Stromal cell of bone marrow (primary cell): Measurements from ENCODE around the gene CDC42BPB.
"Not testable (repeated sequence)": the region's sequence is repeated elsewhere in the genome, so short reads cannot be mapped to it uniquely, and the experiment has no call there.

Source experiments
- DNase-seq: peaks from one replicate; pipeline ENCODE4 v3.0.0-alpha.2; 2012; ENCODE audit warnings: low read depth

CDC42BPB gene

DNA sequence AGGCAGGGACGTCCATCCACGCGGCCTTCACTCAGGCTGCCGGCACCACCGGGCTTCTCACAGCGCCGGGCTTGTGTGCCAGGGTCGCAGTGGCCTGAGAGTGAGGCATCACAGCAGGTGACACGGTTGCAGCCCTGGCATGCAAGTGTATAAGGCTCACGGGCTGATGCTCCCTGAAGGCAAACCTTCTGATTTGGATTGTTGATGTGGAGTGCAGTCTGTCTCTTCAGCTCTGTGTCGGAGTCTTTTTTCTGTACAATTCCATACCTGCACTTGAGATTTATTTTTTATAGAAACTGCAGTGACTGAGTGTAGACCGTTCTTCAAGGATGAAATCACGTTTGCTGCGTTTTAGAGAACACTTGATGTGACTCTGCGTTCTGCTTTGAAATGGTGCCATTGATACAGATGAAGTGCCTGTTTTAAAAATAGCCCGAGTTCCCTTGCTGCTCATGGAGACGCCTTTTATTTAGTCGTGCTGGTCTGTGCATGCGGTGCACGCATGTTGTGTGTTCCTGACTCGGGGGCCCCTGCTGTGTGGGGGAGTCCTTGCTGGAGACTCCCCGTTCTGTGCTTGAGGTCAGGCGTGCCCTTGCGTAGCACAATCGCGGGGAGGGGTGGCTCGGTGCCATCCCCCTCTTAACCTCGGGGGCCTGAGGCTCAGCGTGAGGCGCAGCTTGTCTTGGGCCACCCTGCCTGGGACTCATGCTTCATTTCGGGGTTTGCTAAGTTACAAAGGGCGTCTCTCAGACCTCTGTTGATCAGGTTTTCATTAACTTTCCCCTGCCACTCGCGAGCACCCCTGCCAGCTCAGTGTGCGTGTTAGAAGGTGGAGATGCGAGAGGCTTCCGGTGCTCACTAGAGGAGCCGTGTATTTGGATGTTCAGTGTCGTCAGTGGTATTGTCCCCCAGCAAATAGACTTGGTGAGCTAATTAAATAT, 156.4 kb downstream of the CDC42BPB start:
- no peak for DNase-seq

DNA sequence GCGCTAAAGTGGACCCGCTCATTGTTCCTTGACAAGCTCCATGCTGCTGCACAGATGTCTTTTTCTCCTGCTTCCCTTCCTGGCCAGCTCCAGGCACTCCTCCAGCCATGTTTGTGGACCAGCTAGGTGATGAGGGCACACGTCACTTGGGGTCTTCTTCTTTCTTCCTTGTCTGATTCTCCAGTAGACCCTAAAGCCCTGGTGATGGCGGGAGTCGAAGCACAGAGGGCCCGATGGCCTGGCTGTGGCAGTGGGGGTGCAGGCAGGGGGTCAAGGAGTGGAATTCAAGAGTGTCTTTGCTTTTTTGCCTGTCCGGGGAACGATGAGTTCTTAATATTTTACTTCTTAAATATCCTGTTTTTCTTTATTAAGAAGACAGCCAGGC, 157.8 kb downstream of the CDC42BPB start:
- DNase-seq = no peak

- no peak for DNase-seq
Measured at GRCh38 chr14:102898776-102899515, 158.4 kb downstream of the CDC42BPB start.

DNA sequence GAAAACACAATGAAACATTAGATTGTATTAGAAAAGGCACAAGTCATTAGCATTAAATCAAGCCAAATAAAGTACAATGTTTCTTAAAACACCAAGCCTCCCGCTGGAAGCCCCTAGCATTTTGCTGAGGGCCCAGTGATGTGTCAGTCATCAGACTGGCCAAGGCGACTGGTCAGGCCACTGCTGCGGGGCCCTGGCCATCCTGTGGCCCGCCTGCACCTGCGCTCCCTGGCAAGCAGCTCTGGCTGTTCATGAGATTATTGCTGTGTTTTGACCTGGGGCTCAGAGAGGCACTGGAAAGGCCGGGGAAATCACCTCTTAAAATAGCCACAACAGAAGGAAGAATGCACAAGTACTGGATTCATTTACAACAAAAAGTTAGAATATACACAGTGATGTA, 159.1 kb downstream of the CDC42BPB start:
- no peak for DNase-seq

- no peak for DNase-seq
Measured at GRCh38 chr14:102897299-102898027, 159.9 kb downstream of the CDC42BPB start.

GRCh38 chr14:102896735-102897134, 160.6 kb downstream of the CDC42BPB start:
- DNase-seq = not testable (repeated sequence)

GRCh38 chr14:102893452-102893851, 163.9 kb downstream of the CDC42BPB start:
- peak; percentile 91 for DNase-seq

DNA sequence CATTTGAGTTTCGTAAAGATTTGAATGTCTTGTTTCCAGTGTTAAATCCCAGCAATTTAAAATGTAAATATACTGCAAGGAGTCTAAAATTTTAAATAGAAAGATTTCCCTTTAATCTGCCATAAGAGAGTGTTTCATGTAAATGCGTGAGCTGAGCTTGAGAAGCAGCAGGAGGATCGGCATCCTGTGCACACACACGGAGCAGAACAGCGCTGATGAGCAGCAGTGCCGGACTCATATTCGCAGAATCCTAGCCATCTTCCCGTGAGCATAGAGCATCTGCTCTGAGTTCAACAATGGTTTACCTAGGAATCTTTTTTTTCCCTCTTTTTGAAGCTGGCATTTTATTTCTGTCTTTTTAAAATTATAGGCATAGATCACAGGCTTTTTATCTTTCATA, 164.7 kb downstream of the CDC42BPB start:
- no peak for DNase-seq

DNA sequence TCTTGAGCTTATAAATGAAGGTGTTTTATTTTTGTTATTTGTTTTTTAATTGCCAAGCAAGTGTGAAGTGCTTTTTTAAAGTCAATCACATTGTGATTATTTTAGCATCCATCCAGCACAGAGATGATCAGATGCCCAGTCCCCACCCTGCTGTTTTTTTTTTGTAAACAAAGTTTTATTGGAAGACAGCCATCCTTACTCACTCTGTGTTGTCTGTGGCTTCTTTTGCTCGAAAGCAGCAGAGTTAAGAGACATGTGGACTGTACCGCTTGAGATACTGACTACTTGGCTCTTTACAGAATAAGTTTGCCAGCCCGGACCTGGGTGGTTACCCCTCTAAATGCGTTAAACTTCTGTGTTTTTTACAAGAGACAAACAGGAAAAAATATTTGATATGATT, 165.8 kb downstream of the CDC42BPB start:
- peak; percentile 51 for DNase-seq

DNA sequence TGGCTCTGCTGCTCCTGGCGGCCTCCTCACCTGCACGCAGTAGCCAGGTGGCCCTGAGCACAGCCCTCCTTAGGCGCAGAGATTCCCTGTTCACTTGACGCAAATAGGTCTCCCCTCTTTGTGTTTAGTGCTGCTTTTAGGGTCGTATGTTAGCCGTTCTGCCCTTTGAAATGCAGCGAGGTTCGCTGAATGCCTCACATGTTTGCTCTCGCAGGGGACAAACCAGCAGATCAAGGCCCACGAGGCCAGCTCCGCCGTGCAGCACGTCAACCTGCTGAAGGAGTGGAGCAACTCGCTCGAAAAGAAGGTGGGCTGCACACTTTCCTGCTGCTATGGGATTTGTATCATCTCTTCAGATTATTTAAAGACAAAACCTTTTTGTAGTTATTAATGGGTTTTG, 166.2 kb downstream of the CDC42BPB start:
- DNase-seq = no peak

DNA sequence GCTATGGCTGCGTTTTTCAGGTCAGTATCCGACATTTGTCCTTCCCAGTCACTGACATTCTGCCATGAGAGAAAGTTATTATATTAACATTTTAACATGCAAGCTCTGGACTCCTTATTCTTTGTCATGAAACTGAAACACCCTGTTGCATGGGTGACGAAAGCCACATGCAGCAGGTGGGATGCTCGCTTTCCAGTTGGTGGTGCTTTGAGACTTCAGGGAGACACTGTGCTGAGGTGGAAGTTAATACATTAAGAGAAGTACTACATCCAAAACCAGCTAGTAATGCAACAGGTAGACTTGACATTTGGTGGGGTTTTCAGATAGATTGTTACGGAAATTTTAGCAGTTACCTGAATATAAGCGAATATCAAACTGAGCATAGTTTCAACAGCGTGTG, 167.7 kb downstream of the CDC42BPB start:
- DNase-seq = no peak

DNA sequence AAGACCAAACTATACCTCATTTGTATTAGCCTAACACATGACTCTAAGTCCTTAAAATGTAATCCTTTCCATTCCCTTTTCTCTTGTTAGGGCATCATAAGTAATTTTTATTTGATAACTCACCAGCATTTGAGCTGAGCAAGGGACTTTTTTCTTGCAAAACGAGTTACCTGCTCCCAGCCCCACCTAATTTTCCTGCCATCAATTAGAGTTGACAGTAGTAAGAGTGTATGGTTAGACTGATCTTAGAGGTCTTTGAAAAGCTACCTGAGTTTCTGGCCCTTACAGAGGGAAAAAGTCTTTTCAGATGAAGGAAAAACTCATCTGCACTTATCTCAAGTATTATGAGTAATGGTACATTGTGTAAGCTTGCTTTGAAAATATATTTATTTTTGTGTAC, 168.6 kb downstream of the CDC42BPB start:
- DNase-seq = no peak

GRCh38 chr14:102885737-102886447, 171.5 kb downstream of the CDC42BPB start:
- DNase-seq = no peak

- no peak for DNase-seq
Measured at GRCh38 chr14:102883554-102883953, 173.8 kb downstream of the CDC42BPB start.

DNA sequence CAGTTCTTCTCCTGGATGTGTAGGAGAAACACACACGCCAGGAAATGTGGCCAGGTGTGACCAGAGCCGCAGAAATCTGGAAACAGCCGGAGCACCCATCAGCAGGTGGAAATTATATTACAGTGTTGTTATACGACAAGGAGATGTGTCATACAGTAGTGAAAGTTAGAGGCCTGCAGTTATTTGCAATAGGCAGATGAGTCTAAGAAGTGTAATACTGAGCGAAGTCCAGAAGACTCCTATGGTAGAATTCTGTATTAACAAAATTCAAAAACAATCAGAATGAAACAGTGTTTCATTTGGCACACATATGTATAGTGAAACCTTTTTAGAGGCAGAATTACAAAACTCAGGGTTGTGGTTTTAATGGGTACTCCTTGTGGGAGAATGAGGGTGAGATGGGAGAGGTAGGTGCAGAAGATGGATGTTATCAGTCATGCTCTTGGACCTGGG, 174.2 kb downstream of the CDC42BPB start:
- no peak for DNase-seq
